ENCODE data around the gene EEF1AKMT2. TPM values are rescaled to one million over a fixed set of nuclear protein-coding genes. Genes with fewer than 3 reads are reported as not detected.
A peak's percentile ranks its signal among the peaks of the same experiment; 100 is the strongest.

The EEF1AKMT2 gene
- total RNA-seq, 1 donor from 2014 or later, result 11.4 TPM

DNA sequence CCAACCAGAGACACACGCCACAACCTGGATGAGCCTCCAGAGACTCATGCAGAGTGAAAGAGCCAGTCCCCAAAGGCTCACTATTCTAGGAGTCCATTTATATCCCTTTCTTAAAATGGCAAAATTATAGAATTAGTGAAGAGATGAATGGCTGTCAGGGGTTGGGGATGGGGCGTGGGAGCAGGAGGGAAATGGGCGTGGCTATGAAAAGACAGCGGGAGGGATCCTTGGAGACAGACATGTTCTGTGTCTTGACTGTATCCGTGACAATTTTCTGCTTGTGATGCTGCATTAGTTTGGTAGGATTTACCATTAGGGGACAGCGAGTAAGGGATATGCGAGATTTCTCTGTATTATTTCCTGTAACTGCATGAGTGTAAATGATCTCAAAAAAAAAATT is 80.5 kb downstream of the EEF1AKMT2 start:
- ATAC-seq, result no peak
- DNase-seq (ENCODE audit: missing footprints), result no peak
- intact Hi-C loops (cut with DNase I), result no loop called here

DNA sequence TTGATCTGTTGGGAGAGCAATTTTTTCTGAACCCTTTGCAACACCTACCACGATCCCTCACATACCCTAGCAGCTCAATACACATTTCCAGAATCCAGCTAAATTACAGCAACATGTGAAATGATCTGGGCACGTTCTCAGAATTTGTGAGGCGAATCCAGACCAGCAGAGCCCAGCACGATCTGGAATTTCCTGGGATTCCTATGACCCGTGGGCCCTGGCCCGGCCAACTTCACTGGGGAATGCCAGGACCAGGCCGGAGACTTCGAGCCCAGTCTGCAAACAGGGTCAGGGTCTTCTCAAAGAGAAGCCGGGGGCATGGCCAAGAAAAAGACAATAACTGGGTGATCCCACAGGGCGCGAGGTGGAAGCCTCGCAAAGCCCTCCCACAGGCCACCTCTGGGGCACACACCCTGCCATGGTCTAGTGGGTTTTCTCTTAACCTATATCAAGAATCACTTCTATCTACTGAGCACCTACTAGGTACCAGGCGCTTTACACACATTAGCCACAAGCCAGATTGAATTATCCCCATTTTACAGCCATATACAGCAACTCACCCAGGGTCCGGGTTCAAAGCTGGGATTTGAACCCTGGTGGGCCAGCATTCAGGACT is 81.3 kb downstream of the EEF1AKMT2 start:
- intact Hi-C loops (cut with DNase I), result no loop called here
- DNase-seq (ENCODE audit: missing footprints) (peak; percentile 48), ATAC-seq (no peak)

DNA sequence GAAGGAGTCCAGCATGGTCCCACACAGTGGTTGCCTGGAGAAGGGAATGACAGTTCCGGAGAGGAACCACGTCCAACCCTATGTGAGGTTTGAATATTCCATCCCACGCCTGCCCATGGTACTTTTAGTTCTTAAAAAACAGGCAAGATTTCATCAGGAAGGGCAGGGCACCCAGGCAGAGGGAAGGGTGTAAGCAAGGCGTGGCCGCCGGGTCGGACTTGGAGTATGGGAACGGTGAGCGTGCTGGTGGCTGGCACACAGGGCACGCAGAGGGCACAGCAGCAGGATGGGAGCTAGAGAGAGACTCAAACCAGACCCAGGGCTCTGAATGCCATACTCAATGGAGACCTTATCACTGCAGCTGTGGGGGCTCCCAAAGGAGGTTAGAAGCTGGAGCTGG is 81.8 kb downstream of the EEF1AKMT2 start:
- ATAC-seq (peak; percentile 51), DNase-seq (ENCODE audit: missing footprints) (peak; percentile 88)
- intact Hi-C loops (cut with DNase I), result no loop called here

DNA sequence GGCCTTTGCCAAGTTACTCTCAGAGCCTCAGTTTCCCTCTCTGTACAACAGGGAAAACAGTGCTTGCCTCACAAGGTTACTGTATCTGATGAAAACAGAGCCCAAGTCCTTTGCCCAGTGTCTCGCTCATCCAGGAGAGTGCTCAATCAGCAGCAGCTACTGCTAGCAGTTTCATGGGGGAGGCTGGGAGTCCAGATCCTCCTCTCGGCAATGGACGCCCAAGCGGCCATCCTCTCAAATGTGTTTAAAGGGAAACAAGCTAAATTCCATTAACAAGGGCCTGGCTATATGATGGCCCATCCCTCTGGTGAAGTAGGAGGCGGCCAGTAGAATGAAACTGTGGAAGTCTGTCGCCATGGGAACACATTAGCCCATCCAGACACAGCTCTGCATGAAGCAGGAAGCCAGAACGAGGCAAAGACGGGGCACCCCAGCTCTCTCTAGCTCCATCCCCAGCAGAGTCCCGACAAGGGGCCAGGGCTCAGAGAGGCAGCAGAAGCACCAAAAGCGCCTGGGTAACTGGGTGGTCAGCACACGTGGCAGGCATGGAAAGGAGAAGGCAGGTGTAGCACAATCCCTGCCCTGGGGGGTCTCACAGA is 82.7 kb downstream of the EEF1AKMT2 start:
- intact Hi-C loops (cut with DNase I), result no loop called here
- ATAC-seq, result no peak
- peak; percentile 51 for DNase-seq (ENCODE audit: missing footprints)

DNA sequence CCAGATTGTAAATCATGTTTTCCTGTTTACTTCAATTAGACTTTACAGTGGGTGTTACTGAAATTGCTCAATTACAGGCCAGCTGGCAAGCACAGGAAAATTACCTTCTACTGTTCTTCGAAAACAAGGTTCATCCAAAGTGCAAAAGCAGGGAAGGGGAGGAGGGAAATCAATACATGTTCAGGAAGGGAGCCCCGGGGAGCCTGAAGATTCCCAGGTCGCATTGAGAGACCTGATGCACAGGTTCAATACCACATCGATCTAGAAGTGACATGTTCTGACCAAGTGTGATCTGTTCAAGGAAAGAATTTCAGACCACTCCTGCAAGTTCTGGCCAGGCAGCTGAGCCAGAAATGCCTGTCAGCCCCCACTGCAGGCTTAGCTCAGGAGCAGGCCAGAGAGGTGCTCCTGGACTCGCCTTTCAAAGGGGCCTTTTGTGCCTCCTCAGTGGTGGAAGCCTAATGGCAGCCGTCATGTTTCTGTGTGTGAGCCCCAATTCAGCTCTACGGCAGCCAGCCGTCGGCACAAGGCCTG is 83.4 kb downstream of the EEF1AKMT2 start:
- intact Hi-C loops (cut with DNase I), result no loop called here
- ATAC-seq (no peak), DNase-seq (ENCODE audit: missing footprints) (peak; percentile 57)

Other genes starting within 250 kb of the EEF1AKMT2 start
- gene FAM53B, start 47.5 kb downstream of the EEF1AKMT2 start, total RNA-seq, result 41.2 TPM
- 12.6 TPM for gene ABRAXAS2, start 9.9 kb upstream of the EEF1AKMT2 start, total RNA-seq
- gene ZRANB1, start 150.2 kb upstream of the EEF1AKMT2 start, total RNA-seq, result 23.4 TPM

Measured in Right ventricle myocardium inferior (tissue), 1 donor.